HG03571 (cell line): ENCODE measurements around the gene CLEC7A.

Experiments used
- ATAC-seq: cut with Tn5 transposase; IDR thresholded peaks from one replicate; pipeline ENCODE4 v1.9.1; 2021; ENCODE audit not compliant: unreplicated experiment

CLEC7A gene

DNA sequence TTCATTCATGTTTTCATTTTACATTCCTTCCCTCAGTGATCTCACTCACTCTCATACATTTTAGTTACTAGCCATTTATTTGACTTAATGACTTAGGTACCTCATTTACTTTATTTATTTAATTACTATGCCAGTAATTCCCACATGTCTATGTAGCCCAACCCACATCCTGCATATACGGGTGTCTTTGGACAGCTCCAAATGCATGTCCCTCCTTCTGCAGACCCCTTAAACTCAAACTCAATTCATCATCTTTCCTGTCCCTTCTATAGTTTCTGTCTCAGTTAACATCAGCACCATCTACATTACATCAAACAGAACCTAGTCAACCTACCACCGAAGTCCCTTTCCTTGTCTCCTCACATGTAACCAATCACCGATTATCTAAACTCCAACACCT, 34.0 kb downstream of the CLEC7A start:
- ATAC-seq, result no peak

DNA sequence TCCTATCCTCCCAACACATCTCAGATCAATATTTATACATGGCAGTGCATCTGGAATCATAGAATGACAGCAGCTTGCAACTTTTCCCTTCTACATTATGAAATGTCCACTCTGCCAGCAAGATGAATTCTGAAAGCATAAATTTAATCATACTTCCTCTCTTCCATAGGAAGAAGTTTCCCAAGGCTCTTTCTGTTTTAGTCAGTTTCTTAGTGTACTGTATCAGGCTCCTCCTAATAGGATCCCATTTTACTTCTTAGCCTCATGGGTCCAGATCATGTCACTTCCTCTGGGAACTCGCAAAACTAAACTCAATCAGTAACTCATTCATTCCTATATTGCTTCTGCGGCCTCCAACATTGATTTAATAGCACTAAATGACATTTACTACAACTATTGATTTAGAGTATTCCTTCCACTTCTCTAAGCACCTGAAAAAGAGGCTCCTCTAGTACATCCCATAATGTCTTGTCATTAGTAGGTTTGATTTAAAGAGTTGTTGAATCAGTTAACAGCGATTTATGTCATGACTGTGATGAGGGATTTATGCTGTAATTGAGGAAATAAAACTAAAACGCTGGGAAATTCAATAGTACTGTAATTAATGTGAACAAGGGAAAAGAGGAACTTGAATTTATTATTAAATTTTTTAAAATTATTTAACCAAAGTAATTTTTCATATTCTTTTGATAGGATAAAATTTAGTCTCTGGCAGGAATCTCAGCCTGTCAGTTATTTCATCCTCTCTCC, 35.2 kb downstream of the CLEC7A start:
- no peak for ATAC-seq

DNA sequence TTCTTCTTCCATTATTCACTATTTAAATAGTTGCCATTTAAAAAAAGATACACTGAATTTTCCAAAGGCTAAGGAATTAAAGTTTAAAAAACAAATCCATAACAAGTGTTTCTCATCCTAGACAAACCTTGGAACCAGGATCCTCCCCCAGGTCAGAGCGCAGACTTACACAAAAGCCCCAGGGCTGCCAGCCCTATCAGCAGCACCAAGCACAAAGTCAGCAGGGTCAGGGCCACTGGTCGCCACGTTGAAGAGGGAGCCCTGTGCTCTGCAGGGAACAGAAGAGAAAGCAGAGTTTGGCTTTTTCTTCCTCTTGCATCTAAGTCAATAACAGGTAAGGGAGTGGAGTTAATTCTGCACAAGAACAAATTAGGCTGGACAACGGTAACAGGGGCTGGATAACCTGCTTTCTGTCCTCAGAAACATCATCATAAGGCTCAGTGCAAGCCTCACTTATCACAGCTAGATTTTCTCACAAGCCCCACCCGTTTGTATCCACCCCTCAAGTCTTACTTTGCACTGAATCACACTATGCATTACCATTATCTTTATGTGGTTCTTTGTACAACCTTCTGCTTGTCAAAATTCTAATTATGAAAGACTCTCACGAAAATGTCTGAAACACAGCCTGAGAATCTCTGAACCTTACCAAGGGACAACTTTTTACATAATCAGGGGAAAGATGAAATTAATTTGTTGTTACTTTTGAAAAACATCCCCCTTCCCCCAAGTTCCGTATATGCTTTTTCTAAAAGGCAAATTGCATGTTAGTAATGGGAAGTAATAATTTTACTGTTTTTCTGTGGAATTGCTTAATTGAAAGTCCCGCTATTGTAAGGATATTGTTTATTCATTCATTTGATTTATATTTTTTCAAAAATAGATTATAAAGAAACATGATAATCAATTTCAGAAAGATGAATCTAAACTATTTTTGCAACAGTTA, 40.8 kb downstream of the CLEC7A start:
- ATAC-seq, result no peak

DNA sequence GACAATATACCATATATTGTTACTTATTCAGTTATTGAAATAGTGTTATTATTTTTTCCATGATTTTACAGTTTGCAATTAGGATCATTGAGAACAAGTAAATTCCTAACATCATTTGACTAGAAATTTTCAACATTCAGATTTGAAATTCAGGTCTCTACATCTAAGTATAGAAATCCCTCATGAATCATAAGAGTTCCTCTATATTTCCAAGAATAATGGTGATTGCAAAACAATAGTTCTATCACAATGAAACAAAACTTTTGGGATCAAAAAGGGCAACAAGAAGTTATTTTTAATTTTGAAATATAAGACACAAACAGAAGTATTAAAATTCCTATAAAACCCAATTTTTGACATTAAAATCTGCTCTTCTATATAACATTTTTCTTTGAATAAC, 42.0 kb downstream of the CLEC7A start:
- ATAC-seq, result no peak

DNA sequence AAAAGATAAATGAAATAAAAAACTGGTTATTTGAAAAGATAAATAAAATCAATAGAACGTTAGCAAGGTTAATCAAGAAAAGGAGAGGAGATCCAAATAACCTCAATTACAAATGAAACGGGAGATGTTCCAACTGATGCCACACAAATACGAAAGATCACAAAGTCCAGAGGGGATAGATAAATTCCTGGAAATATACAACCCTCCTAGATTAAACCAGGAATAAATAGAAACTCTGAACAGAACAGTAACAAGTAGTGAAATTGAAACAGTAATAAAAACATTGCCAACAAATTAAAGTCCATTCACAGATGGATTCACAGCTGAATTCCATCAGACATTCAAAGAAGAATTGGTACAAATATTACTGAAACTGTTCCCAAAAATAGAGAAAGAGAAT, 43.6 kb downstream of the CLEC7A start:
- no peak for ATAC-seq

DNA sequence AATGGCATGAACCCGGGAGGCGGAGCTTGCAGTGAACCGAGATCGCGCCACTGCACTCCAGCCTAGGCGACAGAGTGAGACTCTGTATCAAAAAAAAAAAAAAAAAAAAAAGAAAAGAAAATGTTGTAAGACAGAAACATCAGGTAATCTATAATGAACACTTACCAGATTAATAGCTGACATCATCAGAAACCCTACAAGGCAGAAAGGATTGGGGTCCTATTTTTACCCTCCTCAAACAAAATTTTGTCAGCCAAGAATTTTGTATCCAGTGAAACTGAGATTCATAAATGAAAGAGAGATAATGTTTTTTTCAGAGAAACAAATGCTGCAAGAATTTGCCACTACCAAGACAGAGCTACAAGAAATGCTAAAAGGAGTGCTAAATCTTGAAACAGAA, 45.3 kb downstream of the CLEC7A start:
- no peak for ATAC-seq

DNA sequence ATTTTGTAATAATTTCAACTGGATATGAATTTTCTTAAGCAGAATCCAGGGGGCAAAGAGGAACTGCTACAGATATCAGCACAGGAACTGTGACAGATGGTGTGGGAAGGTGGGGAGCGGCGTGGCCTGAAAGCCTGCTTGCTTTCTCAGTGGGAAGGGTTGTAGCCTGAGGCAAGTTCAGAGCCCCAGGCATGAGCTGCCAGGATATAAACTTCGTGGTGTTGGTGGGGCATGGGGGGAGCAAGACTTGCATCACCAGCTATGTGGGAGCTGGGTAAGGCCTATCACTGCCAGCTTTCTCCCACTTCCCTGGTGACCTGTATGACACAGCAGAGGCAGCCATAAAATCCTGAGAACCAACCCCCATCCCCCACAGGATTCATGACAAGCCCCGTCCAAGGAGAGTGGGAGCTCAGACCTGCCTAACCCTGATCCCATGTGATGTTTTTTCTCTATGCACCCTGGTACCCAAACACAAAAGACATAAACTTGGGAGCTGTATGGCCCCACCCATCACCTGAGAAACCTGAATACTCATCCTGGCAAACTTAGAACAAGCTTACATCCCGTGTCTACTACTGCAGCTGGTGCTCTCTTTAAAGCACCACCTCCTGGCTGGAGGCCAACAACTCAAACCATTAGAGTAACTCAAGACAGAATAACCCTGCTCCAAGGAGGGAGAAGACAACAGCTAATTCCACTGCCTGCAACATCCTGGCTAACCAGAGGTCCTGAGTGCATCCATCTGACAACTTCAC, 47.7 kb downstream of the CLEC7A start:
- ATAC-seq, result no peak

DNA sequence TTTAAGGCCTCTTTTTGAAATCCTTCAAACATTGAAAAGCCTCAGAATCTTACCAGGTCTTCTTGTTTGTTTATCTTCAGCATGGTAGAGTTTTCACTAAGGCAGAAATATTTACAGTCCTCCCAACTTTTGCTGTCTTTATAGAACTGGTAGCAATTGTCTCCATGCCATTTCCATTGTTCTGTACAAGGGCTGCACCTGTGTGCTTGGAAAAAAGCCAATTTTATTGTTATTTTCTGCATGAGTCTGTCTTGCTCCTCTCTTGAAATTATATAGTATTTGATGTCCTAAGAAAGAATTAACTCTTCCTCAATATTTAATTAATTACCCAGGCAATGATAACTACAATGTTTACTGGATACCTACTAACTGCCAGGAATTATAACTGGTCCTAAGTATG, 54.5 kb downstream of the CLEC7A start:
- no peak for ATAC-seq

DNA sequence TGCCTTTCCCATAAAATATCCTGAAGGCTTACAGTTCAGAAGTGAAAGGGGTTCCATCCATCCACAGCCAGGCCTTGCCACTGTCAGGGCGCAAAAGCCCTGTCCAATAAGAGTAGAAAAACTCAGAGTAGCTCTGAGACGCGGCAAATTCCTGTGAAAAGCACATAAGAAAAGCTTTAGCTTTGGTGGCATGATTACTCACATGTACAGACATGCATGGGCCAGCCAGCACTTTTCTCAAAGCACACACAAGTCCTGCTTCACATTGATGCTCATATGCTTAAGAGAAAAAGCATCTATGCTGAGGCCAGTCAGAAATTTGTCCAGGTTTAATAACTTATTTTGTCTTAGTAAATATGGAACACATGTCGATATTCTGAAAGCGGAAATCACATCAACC, 56.7 kb downstream of the CLEC7A start:
- no peak for ATAC-seq

DNA sequence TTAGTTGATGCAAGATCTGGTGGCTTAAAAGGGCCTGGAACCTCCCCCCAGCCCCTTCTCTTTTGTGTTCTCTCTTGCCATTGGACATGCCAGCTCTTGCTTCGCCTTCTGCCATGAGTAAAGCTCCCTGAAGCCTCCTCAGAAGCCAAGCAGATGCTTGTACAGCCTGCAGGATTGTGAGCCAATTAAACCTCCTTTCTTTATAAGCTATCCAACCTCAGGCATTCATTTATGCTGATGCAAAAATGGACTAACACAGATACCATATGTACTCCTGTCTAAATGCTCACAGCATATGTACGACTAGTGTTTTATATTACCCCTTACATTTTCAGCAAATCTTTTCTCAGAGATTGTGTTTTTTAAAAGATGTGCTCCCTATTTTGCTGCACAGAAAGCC, 57.9 kb downstream of the CLEC7A start:
- ATAC-seq, result no peak

DNA sequence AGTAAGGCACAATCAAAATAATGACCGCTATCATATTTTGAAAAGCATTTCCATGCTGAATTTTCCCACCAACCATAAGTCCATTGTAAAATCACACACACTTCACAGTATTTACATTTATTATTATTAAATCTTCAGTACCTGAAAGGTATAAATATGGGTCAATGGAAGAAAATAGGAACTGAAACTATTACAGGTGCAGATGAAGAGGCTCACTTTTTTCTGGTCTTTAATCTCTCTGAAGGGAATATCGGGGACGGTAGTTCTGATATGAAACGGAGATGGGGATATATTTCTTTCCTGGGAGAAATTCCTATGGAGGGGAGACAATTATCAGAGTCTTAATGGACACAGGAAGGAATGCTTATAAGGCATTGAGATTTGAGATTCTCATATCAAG, 59.6 kb downstream of the CLEC7A start:
- ATAC-seq, result no peak

DNA sequence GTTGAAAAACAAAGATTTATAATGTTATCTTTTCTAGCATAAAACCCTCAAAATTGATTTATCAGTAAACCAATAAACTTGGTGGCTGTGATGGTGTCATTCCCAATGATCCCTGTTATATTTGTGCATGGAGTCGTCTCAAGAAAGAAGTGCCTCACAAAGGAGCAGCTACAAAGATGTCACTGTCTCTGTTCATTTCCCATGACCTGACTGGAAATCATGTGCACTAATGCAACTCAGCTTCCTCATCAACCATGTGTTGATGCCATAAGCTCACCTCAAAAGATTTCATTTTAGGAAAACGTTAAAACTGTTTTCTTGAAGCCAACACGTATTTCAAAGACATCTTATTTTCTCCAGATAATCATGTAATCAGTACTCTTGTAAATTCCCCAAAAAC, 60.0 kb downstream of the CLEC7A start:
- ATAC-seq, result no peak

DNA sequence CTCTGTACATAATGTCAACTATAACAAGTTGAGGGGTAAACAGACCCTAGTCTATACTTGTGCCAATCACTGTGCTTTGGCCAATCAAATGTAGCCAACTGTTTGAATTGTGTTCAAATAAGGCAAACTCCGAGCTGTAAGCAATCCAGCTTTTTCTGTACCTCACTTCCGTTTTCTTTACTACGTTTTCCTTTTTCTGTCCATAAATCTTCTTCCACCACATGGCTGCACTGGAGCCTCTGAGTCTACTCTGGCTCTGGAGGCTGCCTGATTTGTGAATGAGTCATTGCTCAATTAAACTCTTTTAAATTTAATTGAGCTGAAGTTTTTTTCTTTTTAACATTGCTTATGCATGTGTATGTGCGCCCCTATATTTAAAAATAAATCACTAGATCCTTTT, 60.9 kb downstream of the CLEC7A start:
- no peak for ATAC-seq

DNA sequence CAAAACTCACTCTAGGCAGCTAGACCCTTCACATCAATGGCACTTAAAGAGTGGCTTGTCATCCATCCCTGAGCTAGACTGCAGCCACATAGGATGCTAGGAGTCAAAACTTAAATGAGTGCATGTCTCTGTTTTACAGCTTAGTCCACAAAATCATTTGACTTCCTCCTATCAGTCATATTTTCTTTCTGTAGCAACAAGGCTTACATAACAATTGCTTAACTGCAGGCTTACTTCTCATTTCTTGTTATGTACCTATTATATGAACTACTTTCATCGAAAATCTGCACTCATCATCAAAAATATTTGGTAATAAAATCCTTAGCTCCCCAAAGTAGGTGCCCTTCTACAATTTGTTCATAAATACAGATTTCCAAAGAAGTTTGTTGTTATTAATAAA, 61.4 kb downstream of the CLEC7A start:
- no peak for ATAC-seq

DNA sequence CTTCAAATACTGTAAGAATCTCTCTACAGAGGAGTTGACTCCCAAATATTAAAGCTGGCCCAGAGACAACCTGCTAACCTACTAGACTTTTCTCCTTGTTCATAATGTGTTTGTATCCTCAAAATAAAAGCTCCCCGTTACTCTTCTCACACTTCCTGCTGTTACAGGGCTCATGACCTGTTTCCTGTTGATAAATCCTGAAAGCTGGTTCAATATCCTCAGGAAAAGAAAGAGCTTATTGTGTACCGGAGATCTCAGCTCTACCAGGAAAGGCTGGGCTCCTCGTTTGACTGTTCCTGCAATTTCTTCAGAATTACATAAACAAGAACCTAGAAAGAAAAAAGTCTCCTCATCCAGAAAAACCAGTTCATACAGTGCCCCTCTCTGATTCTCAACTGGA, 62.1 kb downstream of the CLEC7A start:
- ATAC-seq, result no peak

DNA sequence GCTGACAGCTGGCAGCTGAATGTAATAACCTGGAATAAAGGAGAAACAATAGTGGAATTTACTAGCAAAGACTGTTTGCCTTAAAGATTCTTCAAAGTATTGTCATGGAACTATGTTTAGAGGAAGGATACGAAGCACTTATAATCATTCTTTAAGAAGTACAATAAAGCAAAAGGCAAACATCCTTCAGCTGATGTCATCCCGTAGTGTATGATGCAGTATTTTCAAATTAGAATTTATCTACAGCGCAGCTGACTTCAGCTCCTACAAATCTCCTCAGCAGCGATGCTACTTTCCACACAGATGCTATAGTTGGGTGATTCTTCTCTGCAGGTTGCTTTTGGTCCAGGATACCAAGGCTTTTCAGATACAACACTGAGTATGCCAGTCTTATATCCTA, 62.7 kb downstream of the CLEC7A start:
- ATAC-seq, result no peak
